Duodenal mucosa (tissue), 2 donors: Measurements from ENCODE around the gene TIAL1.

Source experiments
- H3K27ac ChIP-seq: one replicate; pipeline ENCODE4 v1.7.0; 2013; ENCODE audit warnings: low read depth, low read length
- H3K27me3 ChIP-seq, 2 donors: one replicate each; pipeline ENCODE4 v1.7.0; 2013; ENCODE audit warnings: low read length in 2 of 2, control low read depth in 1 of 2; ENCODE audit not compliant: insufficient read depth in 2 of 2, control insufficient read depth in 1 of 2
- H3K36me3 ChIP-seq, 2 donors: one replicate each; pipeline ENCODE4 v1.7.0; 2013; ENCODE audit warnings: low read length in 2 of 2, control low read depth in 1 of 2; ENCODE audit not compliant: insufficient read depth in 2 of 2, control insufficient read depth in 1 of 2
- H3K4me1 ChIP-seq, 2 donors: one replicate each; pipeline ENCODE4 v1.7.0; 2013; ENCODE audit warnings: low read length in 2 of 2, control low read depth in 1 of 2; ENCODE audit not compliant: insufficient read depth in 2 of 2, control insufficient read depth in 1 of 2
- H3K4me3 ChIP-seq, 2 donors: one replicate each; pipeline ENCODE4 v1.7.0; 2013; ENCODE audit warnings: low read length in 2 of 2, low read depth in 1 of 2
- H3K9ac ChIP-seq, 2 donors: one replicate each; pipeline ENCODE4 v1.7.0; 2013; ENCODE audit warnings: low read length in 2 of 2, low read depth in 1 of 2
- H3K9me3 ChIP-seq, 2 donors: one replicate each; pipeline ENCODE4 v1.7.0; 2013; ENCODE audit warnings: low read length in 2 of 2, control low read depth in 1 of 2; ENCODE audit not compliant: control insufficient read depth in 1 of 2

Gene TIAL1

DNA sequence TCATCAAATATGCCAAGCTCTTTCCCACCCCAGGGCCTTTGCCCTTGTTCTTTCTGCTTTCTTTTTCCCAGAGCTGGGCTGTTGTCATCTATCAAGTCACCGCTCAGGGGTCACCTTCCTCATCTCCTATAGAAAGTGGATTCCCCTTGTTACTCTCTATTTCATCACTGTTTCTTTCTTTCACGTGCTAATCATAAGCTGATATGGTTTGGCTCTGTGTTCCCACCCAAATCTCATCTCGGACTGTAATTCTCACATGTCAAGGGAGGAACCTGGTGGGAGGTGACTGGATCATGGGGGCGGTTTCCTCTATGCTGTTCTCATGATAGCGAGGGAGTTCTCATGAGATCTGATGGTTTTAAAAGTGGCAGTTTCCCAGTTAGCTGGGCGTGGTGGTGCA lies 17.0 kb upstream of the TIAL1 start:
- H3K27me3 ChIP-seq = no peaks in the 10 kb centered on the region
- no peak overlapping the region for H3K27ac ChIP-seq
- no peak overlapping the region for H3K4me3 ChIP-seq
- H3K4me1 ChIP-seq = peaks cover 0 to 7% of the 10 kb centered on the region in 2 donors
- no peak overlapping the region for H3K9ac ChIP-seq
- H3K36me3 ChIP-seq = no peaks in the 10 kb centered on the region
- H3K9me3 ChIP-seq = no peaks in the 10 kb centered on the region

DNA sequence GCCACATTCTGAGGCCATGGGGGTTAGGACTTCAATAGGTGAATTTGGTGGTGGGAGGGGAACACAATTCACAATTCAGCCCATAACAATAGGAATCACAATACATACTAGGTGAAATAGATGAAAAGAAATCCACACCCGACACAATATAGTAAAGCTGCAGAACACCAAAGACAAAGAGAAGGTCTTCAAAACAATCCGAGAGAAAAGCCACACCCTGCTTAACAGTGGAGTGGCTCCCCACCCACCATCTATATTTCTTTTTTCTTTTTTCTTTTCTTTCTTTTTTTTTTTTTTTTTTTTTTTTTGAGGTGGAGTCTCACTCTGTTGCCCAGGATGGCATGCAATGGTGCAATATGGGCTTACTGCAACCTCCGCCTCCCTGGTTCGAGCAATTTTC lies 14.7 kb upstream of the TIAL1 start:
- Histone ChIP-seq H3K27me3 (no peaks in the 10 kb centered on the region), H3K4me1 (peaks cover 0 to 4% of the 10 kb centered on the region in 2 donors), H3K27ac (no peak overlapping the region), H3K9ac (no peak overlapping the region), H3K4me3 (no peak overlapping the region), H3K9me3 (no peaks in the 10 kb centered on the region), H3K36me3 (no peaks in the 10 kb centered on the region)

DNA sequence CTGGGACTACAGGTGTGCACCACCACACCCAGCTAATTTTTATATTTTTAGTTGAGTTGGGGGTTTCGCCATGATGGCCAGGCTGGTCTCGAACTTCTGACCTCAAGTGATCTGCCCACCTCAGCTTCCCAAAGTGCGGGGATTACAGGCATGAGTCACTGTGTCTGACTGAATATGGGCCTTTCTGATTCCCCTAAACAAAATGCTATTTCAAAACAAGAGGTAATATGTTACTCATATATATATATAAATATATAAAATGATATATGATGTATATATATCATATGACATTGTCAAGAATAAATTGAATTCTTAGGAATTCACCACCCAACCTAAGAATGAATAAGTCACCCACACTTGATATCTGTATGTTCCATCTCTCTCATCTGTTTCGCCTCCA lies 12.8 kb upstream of the TIAL1 start:
- no peak overlapping the region for H3K4me3 ChIP-seq
- peaks cover 0 to 4% of the 10 kb centered on the region in 2 donors for H3K4me1 ChIP-seq
- H3K9ac ChIP-seq = no peak overlapping the region
- H3K27ac ChIP-seq = no peak overlapping the region
- H3K27me3 ChIP-seq = no peaks in the 10 kb centered on the region
- H3K9me3 ChIP-seq = no peaks in the 10 kb centered on the region
- no peaks in the 10 kb centered on the region for H3K36me3 ChIP-seq

DNA sequence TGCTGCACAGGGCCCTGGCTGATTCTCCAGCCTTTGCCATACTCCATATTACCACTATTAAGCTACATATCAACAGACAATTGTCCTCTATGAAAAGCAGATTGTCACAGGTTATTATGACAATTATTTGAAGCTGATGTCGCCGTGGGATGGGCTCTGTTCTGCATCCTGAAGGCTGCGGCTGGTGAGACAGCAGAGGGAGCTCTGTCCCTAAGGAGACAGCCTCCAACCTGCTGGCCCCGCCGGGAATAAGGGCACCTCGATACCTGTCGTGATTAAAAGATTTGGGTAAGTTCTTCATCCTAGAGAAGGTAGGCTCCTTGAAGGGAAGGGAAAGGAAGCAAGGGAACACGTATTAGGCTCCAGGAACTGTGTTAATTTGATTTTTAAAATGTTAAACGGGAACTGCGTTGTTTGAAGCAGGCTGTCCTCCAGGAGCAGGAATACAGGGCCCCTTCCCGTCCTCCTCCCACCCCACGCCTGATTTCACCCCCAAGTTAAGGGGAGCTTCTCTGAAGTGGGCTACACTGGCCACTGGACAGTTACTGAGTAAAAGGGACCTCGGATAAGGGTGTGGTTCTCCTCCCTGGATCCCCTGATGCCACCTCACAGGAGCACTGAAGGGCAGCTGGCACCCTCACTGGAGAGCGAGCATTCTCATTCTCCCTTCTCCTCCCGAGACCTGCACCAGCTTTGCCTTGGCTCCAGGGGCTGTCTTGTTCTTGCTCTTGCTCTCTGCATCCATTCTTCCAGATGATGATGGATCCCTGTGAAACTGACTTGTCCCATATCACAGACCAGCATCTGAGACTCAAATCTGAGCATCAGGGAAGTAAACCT lies 11.8 kb upstream of the TIAL1 start:
- peaks cover 0 to 4% of the 10 kb centered on the region in 2 donors for H3K4me1 ChIP-seq

DNA sequence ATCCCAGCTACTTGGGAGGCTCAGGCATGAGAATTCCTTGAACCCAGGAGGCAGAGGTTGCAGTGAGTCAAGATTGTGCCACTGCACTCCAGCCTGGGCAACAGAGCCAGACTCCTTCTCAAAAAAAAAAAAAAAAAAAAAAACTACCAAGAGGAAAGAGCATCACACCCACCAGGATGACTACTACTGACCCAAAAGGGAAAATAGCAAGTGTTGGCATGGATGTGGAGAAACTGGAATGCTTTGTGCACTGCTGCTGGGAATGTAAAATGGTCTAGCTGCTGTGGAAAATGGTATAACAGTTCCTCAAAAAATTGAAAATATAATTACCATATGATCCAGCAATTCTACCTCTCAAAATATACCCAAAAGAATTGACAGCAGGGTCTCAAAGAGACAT lies 7.7 kb upstream of the TIAL1 start:
- H3K9me3 ChIP-seq = no peaks in the 10 kb centered on the region
- H3K27me3 ChIP-seq = no peaks in the 10 kb centered on the region
- H3K36me3 ChIP-seq = no peaks in the 10 kb centered on the region
- H3K9ac ChIP-seq = no peak overlapping the region
- no peak overlapping the region for H3K4me3 ChIP-seq
- H3K4me1 ChIP-seq = peaks cover 0 to 4% of the 10 kb centered on the region in 2 donors
- no peak overlapping the region for H3K27ac ChIP-seq

More for the DNA sequence above, 11.8 kb upstream of the TIAL1 start:
- no peak overlapping the region for H3K27ac ChIP-seq
- no peak overlapping the region for H3K9ac ChIP-seq
- H3K9me3 ChIP-seq = no peaks in the 10 kb centered on the region
- H3K36me3 ChIP-seq = no peaks in the 10 kb centered on the region
- H3K27me3 ChIP-seq = no peaks in the 10 kb centered on the region
- no peak overlapping the region for H3K4me3 ChIP-seq

DNA sequence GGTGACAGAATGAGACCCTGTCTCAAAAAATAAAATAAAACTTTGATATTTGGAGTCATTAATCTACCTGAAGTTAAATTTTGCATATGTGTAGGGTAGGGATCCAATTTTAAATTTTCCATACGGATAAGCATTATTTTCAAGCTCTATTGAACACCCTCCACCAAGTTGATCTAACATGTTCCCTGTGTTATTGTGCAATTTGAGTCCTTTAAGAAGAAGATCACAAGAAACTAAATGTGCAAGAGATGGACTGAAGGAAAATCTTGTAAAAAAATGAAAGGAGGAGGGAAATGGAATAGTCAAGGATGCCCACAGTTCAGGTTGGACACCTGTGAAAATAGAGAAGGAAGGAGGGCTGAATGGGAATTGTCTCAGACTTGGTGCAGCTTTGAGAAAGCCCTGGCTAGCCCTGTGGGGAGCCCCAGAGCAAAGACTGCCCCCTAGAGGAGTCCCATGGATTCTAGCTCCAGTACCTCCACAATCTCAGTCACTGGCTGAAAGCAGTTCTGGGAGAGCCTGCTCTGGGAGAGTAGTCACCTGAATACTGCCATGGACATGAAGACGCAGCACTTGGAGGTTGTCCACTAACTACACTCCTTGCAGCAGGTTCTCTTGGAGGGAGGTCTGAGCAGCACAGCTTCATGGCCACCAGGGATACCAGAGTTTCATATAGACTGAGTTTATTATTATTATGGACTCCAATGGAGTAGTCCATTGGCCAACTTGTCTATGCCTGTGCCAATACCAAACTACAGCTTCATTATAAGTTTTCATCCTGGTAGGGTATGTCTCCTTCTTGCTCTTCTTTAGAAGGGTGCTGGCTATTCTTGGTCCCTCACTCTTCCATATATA lies 5.7 kb upstream of the TIAL1 start:
- no peaks in the 10 kb centered on the region for H3K9me3 ChIP-seq
- H3K27ac ChIP-seq = no peak overlapping the region
- H3K9ac ChIP-seq = no peak overlapping the region
- no peaks in the 10 kb centered on the region for H3K36me3 ChIP-seq
- peaks cover 2 to 5% of the 10 kb centered on the region in 2 donors for H3K4me1 ChIP-seq
- H3K4me3 ChIP-seq = no peak overlapping the region
- no peaks in the 10 kb centered on the region for H3K27me3 ChIP-seq

DNA sequence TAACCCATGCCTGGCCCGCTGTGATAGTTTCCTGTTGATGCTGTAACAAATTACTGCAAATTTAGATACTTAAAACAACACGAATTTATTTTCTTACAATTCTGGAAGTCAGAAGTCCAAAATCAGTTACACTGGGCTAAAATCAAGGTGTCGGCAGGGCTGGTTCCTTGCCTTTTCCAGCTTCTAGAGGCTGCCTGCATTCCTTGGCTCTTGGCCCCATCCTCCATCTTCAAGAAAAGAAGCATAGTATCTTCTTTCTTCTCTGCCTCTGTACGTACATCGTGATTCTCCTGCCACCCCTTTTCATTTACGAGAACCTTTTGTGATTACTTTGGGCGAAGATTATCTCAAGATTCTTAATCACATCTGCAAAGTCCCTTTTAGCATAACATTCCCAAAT lies 1.6 kb upstream of the TIAL1 start:
- H3K27me3 ChIP-seq = no peaks in the 10 kb centered on the region
- no peaks in the 10 kb centered on the region for H3K9me3 ChIP-seq
- no peak overlapping the region for H3K4me3 ChIP-seq
- peaks cover 24 to 25% of the 10 kb centered on the region in 2 donors for H3K4me1 ChIP-seq
- H3K36me3 ChIP-seq = peaks cover 0 to 2% of the 10 kb centered on the region in 2 donors
- no peak overlapping the region for H3K27ac ChIP-seq
- H3K9ac ChIP-seq = no peak overlapping the region

DNA sequence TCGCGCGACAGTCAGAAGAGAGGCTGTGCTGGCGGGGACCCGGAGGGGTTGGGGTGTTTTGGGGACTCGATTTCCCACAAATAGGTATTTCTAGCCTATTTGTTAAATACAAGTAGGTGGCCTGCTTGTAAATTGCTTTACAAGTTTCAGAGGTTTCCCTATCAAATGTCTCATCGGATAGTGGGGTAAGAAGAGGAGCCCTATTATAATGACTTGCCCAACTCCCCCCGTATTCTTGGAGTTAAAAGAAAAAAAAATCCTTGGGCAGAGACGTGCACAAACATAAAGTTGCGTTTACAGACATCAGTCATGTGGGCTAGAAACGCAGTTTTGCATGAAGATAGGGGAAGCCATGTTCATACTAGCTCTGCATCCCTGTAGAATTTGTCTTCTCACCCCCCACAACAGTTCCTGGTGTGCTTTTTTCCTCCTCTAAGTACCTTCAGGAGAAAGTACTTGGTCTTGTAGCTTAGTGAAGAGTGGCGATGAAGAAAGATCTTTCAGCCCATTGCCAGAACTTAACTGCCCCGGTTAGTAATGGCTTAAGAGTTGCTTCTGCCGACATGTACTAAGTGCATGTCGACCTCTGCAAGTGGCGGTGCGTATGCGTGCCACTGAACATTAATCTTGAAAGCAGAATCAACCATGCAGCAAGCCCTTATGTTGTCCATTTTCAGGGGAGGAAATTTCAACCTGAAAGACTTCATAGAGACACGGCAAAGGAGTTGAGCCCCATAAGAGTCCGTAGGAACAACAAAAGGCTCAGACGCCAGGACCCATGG lies 832 bp upstream of the TIAL1 start:
- H3K4me1 ChIP-seq = peaks cover 31 to 33% of the 10 kb centered on the region in 2 donors
- no peak overlapping the region for H3K27ac ChIP-seq
- peaks cover 0 to 2% of the 10 kb centered on the region in 2 donors for H3K36me3 ChIP-seq
- H3K4me3 ChIP-seq = peak overlapping the region; percentile 96 to 98
- H3K27me3 ChIP-seq = no peaks in the 10 kb centered on the region
- H3K9me3 ChIP-seq = no peaks in the 10 kb centered on the region
- H3K9ac ChIP-seq = peak overlapping the region; percentile 17 to 99

DNA sequence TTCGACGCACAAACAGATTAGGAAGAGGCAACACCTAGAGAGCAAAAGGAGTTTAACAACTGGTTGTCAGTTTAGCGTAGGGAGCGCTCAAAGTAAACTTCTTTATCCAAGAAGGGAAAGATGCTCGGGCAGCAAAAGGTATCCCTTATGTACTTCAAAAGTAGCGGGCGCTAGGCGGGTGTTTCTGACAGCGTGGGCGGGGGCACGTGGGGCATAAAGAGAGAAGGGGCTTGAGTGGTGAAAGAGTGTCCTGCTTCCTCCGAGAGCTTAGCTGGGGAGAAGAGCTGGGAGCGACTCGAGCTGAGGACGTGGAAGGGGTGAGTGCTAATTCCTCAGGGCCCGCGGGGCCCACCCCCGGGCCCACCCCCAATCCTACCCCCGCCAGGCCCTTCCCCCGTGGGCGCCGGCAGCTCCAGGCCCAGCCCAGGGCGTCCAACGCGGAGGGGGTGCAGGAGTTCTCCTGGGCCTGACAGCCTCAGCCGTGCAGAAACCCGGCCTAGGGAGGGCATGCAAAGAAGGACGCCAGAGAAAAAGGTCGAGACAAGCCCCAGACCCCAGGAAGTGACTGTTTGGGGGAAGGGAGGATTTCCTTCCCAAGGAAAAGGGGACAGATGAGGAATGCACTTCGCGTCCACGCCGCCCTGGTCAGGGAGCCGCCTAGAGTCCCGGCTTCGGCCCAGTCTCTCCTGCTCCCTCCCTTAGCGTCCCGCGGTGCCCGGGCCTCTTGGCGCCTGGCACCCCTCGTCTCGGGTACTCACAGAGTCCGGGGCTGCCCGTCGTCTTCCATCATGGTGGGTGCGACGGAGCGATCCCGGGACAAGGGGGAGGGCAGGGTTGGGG lies 868 bp downstream of the TIAL1 start:
- H3K9me3 ChIP-seq = no peaks in the 10 kb centered on the region
- peak overlapping the region; percentile 98 for H3K27ac ChIP-seq
- peaks cover 42 to 43% of the 10 kb centered on the region in 2 donors for H3K4me1 ChIP-seq
- H3K27me3 ChIP-seq = no peaks in the 10 kb centered on the region
- peaks cover 0 to 2% of the 10 kb centered on the region in 2 donors for H3K36me3 ChIP-seq
- H3K9ac ChIP-seq = peak overlapping the region; percentile 83 to 99
- peak overlapping the region; percentile 96 to 98 for H3K4me3 ChIP-seq
